IMR-90 (cell line): ENCODE measurements around the gene DGKD. TPM values are rescaled to one million over a fixed set of nuclear protein-coding genes. Genes with fewer than 3 reads are reported as not detected.

Experiments
- ATAC-seq: fragments of 200-7000 bp; cut with Tn5 transposase; 2 replicates; pipeline ENCODE4 v1.9.1; 2020; ENCODE audit warnings: low read depth, mild to moderate bottlenecking, moderate library complexity
- BruUV-seq: library from RNA; stranded (reverse); fragments of 400-500 nt; replicated peaks from 2 replicates; lab custom pipeline; 2021; lab: Mats Ljungman, UMichigan
- CTCF ChIA-PET: fragments of 300-600 bp; formaldehyde crosslinking; extraction: SDS; loops from one replicate; lab custom pipeline; 2021; ENCODE audit warnings: antibody characterized with exemption; lab: Yijun Ruan, JAX
- POLR2A ChIA-PET: fragments of 300-600 bp; sonication (Branson Sonifier 250); formaldehyde crosslinking; loops from one replicate; lab custom pipeline; 2022; ENCODE audit warnings: antibody characterized with exemption; ENCODE audit not compliant: unreplicated experiment; lab: Charles Lee
- DNase-seq: peaks from one replicate; pipeline ENCODE4 v3.0.0; 2013
- H2AFZ ChIP-seq: replicated peaks from 2 replicates; pipeline ENCODE3; 2013; ENCODE audit warnings: low read length, mild to moderate bottlenecking; ENCODE audit not compliant: poor library complexity
- H2AK5ac ChIP-seq: 2 replicates; pipeline ENCODE4 v1.6.1; 2013; ENCODE audit warnings: low read depth, low read length, inconsistent platforms
- H2AK9ac ChIP-seq: replicated peaks from 2 replicates; pipeline ENCODE3; 2013; ENCODE audit warnings: mild to moderate bottlenecking, low read depth, low read length, moderate library complexity; ENCODE audit not compliant: poor library complexity
- H2BK120ac ChIP-seq: 2 replicates; pipeline ENCODE4 v1.6.1; 2013; ENCODE audit warnings: low read depth, low read length, inconsistent platforms
- H2BK15ac ChIP-seq: 3 replicates; pipeline ENCODE4 v1.6.1; 2013; ENCODE audit warnings: low read depth, low read length, inconsistent platforms
- H2BK20ac ChIP-seq: 2 replicates; pipeline ENCODE4 v1.6.1; 2013; ENCODE audit warnings: low read depth, mild to moderate bottlenecking, inconsistent platforms, low read length, moderate library complexity
- H2BK5ac ChIP-seq: 2 replicates; pipeline ENCODE4 v1.6.1; 2013; ENCODE audit warnings: mild to moderate bottlenecking, low read depth, low read length, inconsistent platforms; ENCODE audit not compliant: poor library complexity, severe bottlenecking
- H3K14ac ChIP-seq: replicated peaks from 2 replicates; pipeline ENCODE4 v1.6.1; 2013; ENCODE audit warnings: low read depth, low read length, inconsistent platforms
- H3K18ac ChIP-seq: 2 replicates; pipeline ENCODE4 v1.6.1; 2013; ENCODE audit warnings: low read depth, low read length, control low read depth
- H3K23ac ChIP-seq: 2 replicates; pipeline ENCODE4 v1.6.1; 2013; ENCODE audit warnings: low read depth, low read length, inconsistent platforms
- H3K27ac ChIP-seq: 2 replicates; pipeline ENCODE4 v1.5.1; 2013; ENCODE audit warnings: mild to moderate bottlenecking, control low read depth, low read length; ENCODE audit not compliant: insufficient read depth
- H3K27me3 ChIP-seq: 2 replicates; pipeline ENCODE4 v1.6.1; 2013; ENCODE audit warnings: low read length; ENCODE audit not compliant: control insufficient read depth, insufficient read depth
- H3K36me3 ChIP-seq: 2 replicates; pipeline ENCODE4 v1.6.1; 2013; ENCODE audit warnings: low read length, mixed read lengths; ENCODE audit not compliant: control insufficient read depth, insufficient read depth
- H3K4ac ChIP-seq: 2 replicates; pipeline ENCODE4 v1.6.1; 2013; ENCODE audit warnings: low read depth, low read length, inconsistent platforms
- H3K4me1 ChIP-seq: 2 replicates; pipeline ENCODE4 v1.6.1; 2013; ENCODE audit warnings: low read length, mixed read lengths; ENCODE audit not compliant: control insufficient read depth, insufficient read depth
- H3K4me2 ChIP-seq: 2 replicates; pipeline ENCODE4 v1.6.1; 2013; ENCODE audit warnings: low read depth, mild to moderate bottlenecking, control low read depth, low read length, moderate library complexity
- H3K4me3 ChIP-seq: 2 replicates; pipeline ENCODE4 v1.5.1; 2013; ENCODE audit warnings: low read depth, mild to moderate bottlenecking, control low read depth, low read length, moderate library complexity; ENCODE audit not compliant: insufficient read depth
- H3K56ac ChIP-seq: 2 replicates; pipeline ENCODE4 v1.6.1; 2013; ENCODE audit warnings: low read length, inconsistent platforms; ENCODE audit not compliant: insufficient read depth; ENCODE audit errors: extremely low read depth
- H3K79me1 ChIP-seq, 2 experiments: 2 replicates each; pipeline ENCODE4 v1.6.1; 2013; ENCODE audit warnings: low read length in 2 of 2, inconsistent platforms in 1 of 2, low read depth in 1 of 2
- H3K9ac ChIP-seq: 2 replicates; pipeline ENCODE4 v1.6.1; 2013; ENCODE audit warnings: low read depth, low read length, control low read depth
- H3K9me1 ChIP-seq: 2 replicates; pipeline ENCODE4 v1.6.1; 2013; ENCODE audit warnings: low read length, inconsistent platforms; ENCODE audit not compliant: insufficient read depth
- H3K9me3 ChIP-seq: 2 replicates; pipeline ENCODE4 v1.6.1; 2013; ENCODE audit warnings: low read length; ENCODE audit not compliant: control insufficient read depth, insufficient read depth
- H4K20me1 ChIP-seq: 2 replicates; pipeline ENCODE4 v1.6.1; 2013; ENCODE audit warnings: low read length, inconsistent platforms; ENCODE audit not compliant: insufficient read depth
- H4K5ac ChIP-seq: 2 replicates; pipeline ENCODE4 v1.6.1; 2013; ENCODE audit warnings: mild to moderate bottlenecking, low read depth, low read length, control low read depth
- H4K8ac ChIP-seq, 2 experiments: 2 replicates each; pipeline ENCODE4 v1.6.1; 2013; ENCODE audit warnings: low read depth in 2 of 2, low read length in 2 of 2, control low read depth in 1 of 2, inconsistent platforms in 1 of 2
- H4K91ac ChIP-seq: 2 replicates; pipeline ENCODE4 v1.6.1; 2013; ENCODE audit warnings: low read depth, low read length, inconsistent platforms; ENCODE audit not compliant: insufficient read depth
- CEBPB ChIP-seq: IDR thresholded peaks from 2 replicates; pipeline ENCODE4 v1.6.1; 2012; ENCODE audit warnings: low read depth, low read length, improper control_type of control experiment
- MXI1 ChIP-seq: IDR thresholded peaks from 2 replicates; pipeline ENCODE4 v1.6.1; 2012; ENCODE audit warnings: low read depth, mild to moderate bottlenecking, low read length, moderate library complexity, borderline replicate concordance
- RFX5 ChIP-seq: IDR thresholded peaks from 2 replicates; pipeline ENCODE4 v1.8.0; 2012; ENCODE audit warnings: low read depth, mild to moderate bottlenecking, low read length, moderate library complexity
- WGBS, 2 experiments: methylation state at CpG; one replicate each; pipeline versions ENCODE4 v1.1.5 to v1.1.7; 2013; ENCODE audit warnings: missing lambda C conversion rate in 2 of 2; ENCODE audit not compliant: insufficient read length in 1 of 2; ENCODE audit errors: extremely low coverage in 2 of 2; 5-methylcytosine and 5-hydroxymethylcytosine counted together
- dilution Hi-C: fragments of 300-500 bp; cut with HindIII; formaldehyde crosslinking; loops from one replicate; pipeline ENCODE4 v1.14.3; 2018; ENCODE audit warnings: low sequenced_read_pairs; ENCODE audit not compliant: unreplicated experiment
- in situ Hi-C: fragments of 300-500 bp; cut with MboI; formaldehyde crosslinking; loops from 3 replicates; pipeline ENCODE4 v1.14.3; 2019; ENCODE audit warnings: low sequenced_read_pairs, inconsistent platforms, mixed read lengths
- intact Hi-C: fragments of 100-400 bp; cut with micrococcal nuclease; formaldehyde crosslinking; loops from 2 replicates; pipeline ENCODE4 v1.10.0; 2022
- polyA plus RNA-seq, 3 experiments: library from polyadenylated mRNA; depleted of rRNA; stranded (reverse); fragments of >200 nt; gene quantifications; 2 replicates each; pipeline ENCODE4 v1.2.3, GENCODE V29; 2012; ENCODE audit warnings: low replicate concordance in 1 of 3
- total RNA-seq: library from RNA; depleted of rRNA; stranded (reverse); fragments of >200 nt; gene quantifications from 2 replicates; pipeline ENCODE4 v1.2.3, GENCODE V29; 2012

DGKD gene
- total and polyA plus RNA-seq, 2 of the 4 experiments (the other 2 are of a cell fraction): 6.5 to 10.1 TPM

DNA sequence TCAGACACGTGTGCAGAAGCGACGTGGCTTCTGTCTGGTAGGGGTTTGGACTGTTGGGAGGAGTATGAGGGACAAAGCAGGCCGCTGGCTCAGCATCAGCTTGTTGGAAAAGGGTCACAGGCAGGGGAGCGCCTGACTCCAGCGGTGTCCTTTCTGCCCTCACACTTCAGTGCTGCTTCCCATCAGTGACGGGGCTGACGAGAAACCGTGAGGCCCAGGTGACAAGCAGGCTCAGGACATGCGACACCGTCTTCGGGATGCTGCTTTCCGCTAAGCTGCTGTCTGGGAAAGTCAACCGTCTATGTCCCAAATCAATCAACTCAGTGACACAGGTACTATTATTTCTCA is 121.7 kb downstream of the DGKD start:
- Histone ChIP-seq H2BK15ac (no peak overlapping the region), H3K36me3 (peaks cover 44% of the 10 kb centered on the region), H4K91ac (no peak overlapping the region), H3K14ac (no peak overlapping the region), H3K79me1 (no peaks in the 10 kb centered on the region; a peak in 1 of 4 replicates), H3K4me2 (no peak overlapping the region), H3K9ac (no peak overlapping the region), H3K18ac (no peak overlapping the region), H3K27ac (no peak overlapping the region), H3K4ac (no peak overlapping the region), H4K5ac (no peak overlapping the region), H3K4me1 (peaks cover 5% of the 10 kb centered on the region), H3K27me3 (no peaks in the 10 kb centered on the region), H2AK5ac (no peak overlapping the region), H3K23ac (no peak overlapping the region), H3K56ac (no peak overlapping the region), H4K20me1 (no peaks in the 10 kb centered on the region), H3K9me3 (no peaks in the 10 kb centered on the region), H3K4me3 (no peak overlapping the region), H2AFZ (no peak overlapping the region), H2BK20ac (no peak overlapping the region), H4K8ac (no peak overlapping the region), H2BK120ac (no peak overlapping the region), H3K9me1 (no peaks in the 10 kb centered on the region; the same call in 1 of the 2 replicates), H2BK5ac (no peak overlapping the region), H2AK9ac (no peak overlapping the region)
- TF ChIP-seq RFX5: no peak
- no peak for TF ChIP-seq CEBPB
- no peak for TF ChIP-seq MXI1
- ATAC-seq: no peak
- intact Hi-C loops (no loop called here), dilution Hi-C loops (no loop called here), in situ Hi-C loops (no loop called here)
- WGBS, 2 experiments: no CpG with 5 or more reads among the region's 14 CpGs
- no peak for DNase-seq
- CTCF ChIA-PET: no interaction called here
- TSS peak; percentile 80 for BruUV-seq
- POLR2A ChIA-PET: no interaction called here
